Parathyroid adenoma (tissue), 2 donors: ENCODE measurements around the gene RCAN1.

Experiments used
- H2AFZ ChIP-seq: fragments of 300-600 bp; sonication (generic); one replicate; pipeline ENCODE4 v1.7.0; 2017; ENCODE audit warnings: antibody characterized with exemption, mild to moderate bottlenecking
- H3K27ac ChIP-seq: fragments of 300-600 bp; sonication (generic); one replicate; pipeline ENCODE4 v1.7.0; 2017
- H3K27me3 ChIP-seq: fragments of 300-600 bp; sonication (generic); one replicate; pipeline ENCODE4 v1.7.0; 2017; ENCODE audit warnings: low read length; ENCODE audit not compliant: control insufficient read depth, insufficient read depth
- H3K36me3 ChIP-seq: fragments of 300-600 bp; sonication (generic); one replicate; pipeline ENCODE4 v1.7.0; 2017; ENCODE audit warnings: low read length; ENCODE audit not compliant: control insufficient read depth, insufficient read depth
- H3K4me1 ChIP-seq: fragments of 300-600 bp; sonication (generic); one replicate; pipeline ENCODE4 v1.7.0; 2017; ENCODE audit warnings: control low read depth
- H3K4me2 ChIP-seq: fragments of 300-600 bp; sonication (generic); one replicate; pipeline ENCODE4 v1.7.0; 2017; ENCODE audit warnings: low read length
- H3K4me3 ChIP-seq: fragments of 300-600 bp; sonication (generic); one replicate; pipeline ENCODE4 v1.7.0; 2017; ENCODE audit warnings: low read depth, low read length
- H3K79me2 ChIP-seq: fragments of 300-600 bp; sonication (generic); one replicate; pipeline ENCODE4 v1.7.0; 2017; ENCODE audit warnings: control low read depth
- H3K9ac ChIP-seq: fragments of 300-600 bp; sonication (generic); one replicate; pipeline ENCODE4 v1.7.0; 2017; ENCODE audit warnings: mild to moderate bottlenecking
- H3K9me3 ChIP-seq: fragments of 300-600 bp; sonication (generic); one replicate; pipeline ENCODE4 v1.7.0; 2017; ENCODE audit warnings: low read length; ENCODE audit not compliant: control insufficient read depth
- TF ChIP-seq, protein P1 (sequence below): fragments of 300-600 bp; sonication (generic); IDR thresholded peaks from one replicate; pipeline ENCODE4 v1.7.0; 2017; ENCODE audit warnings: antibody characterized with exemption, mild to moderate bottlenecking
- donor health status: primary hyperparathyroidism.

Gene RCAN1

DNA sequence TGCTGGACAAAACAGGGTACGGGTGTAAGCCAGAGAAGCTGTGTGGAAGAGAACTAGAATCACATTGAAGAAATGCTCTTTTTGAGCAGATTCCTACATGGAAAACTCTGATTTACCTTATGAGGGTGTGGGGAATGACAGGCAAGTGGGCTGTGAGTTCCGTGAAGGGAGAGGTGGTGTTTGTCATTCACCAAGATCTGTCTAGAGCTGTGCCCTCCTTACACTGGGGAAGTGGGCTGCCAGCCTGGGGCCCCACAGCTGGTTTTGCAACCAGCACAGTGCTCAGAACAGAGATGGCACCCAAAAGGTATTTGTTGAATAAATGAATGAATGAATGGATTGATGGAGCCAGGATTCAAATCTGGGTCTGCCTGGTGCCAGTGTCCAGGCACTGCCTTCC lies 10.4 kb downstream of the RCAN1 start:
- H3K9ac ChIP-seq, result no peak overlapping the region
- H2AFZ ChIP-seq, result no peak overlapping the region
- peaks cover 7% of the 10 kb centered on the region for H3K79me2 ChIP-seq
- no peak overlapping the region for H3K27ac ChIP-seq
- no peak overlapping the region for H3K4me2 ChIP-seq
- no peaks in the 10 kb centered on the region for H3K27me3 ChIP-seq
- TF ChIP-seq, protein P1, sequence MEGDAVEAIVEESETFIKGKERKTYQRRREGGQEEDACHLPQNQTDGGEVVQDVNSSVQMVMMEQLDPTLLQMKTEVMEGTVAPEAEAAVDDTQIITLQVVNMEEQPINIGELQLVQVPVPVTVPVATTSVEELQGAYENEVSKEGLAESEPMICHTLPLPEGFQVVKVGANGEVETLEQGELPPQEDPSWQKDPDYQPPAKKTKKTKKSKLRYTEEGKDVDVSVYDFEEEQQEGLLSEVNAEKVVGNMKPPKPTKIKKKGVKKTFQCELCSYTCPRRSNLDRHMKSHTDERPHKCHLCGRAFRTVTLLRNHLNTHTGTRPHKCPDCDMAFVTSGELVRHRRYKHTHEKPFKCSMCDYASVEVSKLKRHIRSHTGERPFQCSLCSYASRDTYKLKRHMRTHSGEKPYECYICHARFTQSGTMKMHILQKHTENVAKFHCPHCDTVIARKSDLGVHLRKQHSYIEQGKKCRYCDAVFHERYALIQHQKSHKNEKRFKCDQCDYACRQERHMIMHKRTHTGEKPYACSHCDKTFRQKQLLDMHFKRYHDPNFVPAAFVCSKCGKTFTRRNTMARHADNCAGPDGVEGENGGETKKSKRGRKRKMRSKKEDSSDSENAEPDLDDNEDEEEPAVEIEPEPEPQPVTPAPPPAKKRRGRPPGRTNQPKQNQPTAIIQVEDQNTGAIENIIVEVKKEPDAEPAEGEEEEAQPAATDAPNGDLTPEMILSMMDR, result no peak
- H3K36me3 ChIP-seq, result no peaks in the 10 kb centered on the region
- H3K9me3 ChIP-seq, result no peaks in the 10 kb centered on the region
- no peak overlapping the region for H3K4me3 ChIP-seq
- no peaks in the 10 kb centered on the region for H3K4me1 ChIP-seq

DNA sequence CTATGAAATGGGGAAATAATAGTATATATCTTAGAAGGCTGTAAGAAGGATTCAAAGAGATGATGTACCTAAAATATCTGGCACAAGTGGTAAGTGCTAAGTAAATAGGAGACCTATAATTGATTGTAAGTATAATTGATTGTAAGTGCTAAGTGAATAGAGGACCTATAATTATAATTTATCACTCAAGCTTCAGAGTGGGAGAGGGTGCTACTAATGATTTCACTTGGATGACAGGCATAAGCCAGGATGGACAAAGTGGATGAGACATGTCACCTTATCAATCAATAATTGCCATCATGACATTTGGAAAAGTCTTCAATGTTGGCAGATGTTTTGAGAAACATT lies 11.2 kb downstream of the RCAN1 start:
- H3K36me3 ChIP-seq, result no peaks in the 10 kb centered on the region
- H2AFZ ChIP-seq, result no peak overlapping the region
- H3K27ac ChIP-seq, result no peak overlapping the region
- no peak overlapping the region for H3K4me3 ChIP-seq
- TF ChIP-seq, protein P1, result no peak
- H3K4me1 ChIP-seq, result no peaks in the 10 kb centered on the region
- H3K79me2 ChIP-seq, result peaks cover 7% of the 10 kb centered on the region
- no peaks in the 10 kb centered on the region for H3K9me3 ChIP-seq
- no peak overlapping the region for H3K4me2 ChIP-seq
- no peak overlapping the region for H3K9ac ChIP-seq
- H3K27me3 ChIP-seq, result no peaks in the 10 kb centered on the region

DNA sequence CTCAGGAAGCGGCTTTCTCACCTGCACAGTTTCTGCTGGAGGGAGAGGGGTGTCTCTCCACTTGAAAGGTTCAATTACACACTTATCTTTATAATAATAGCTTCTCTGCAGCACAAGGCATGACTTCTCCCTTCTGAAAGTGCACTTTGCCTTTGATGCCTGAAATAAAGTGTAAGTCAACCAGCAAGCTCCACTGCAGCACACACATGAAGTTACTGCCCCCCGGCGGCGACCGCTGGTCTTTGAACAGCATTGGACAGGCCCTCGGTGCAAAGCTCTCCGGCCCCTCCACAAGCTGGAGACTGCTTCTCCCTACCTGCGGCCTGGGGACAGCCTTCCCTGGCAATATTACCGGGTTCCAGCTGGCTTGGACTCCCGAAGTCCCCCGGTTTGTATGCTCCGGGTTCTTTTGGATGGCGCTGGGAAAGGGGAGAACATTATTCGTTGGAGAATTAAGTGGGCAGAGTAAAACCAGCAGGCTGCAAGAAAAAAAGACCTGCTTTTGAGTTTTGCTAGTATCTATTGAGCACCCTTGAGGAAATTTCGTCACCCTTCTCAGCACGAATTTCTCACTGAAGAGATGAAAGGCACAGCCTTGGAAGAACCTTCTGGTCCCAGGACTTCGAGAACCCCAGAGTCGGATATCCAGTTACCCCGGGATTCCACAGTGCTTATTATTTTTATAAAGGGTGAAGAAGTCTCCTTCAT lies 11.8 kb downstream of the RCAN1 start:
- Histone ChIP-seq H3K4me3 (no peak overlapping the region), H3K9ac (no peak overlapping the region), H3K4me1 (no peaks in the 10 kb centered on the region), H3K79me2 (peaks cover 7% of the 10 kb centered on the region), H3K4me2 (no peak overlapping the region), H3K27me3 (no peaks in the 10 kb centered on the region), H2AFZ (no peak overlapping the region), H3K36me3 (no peaks in the 10 kb centered on the region), H3K9me3 (no peaks in the 10 kb centered on the region), H3K27ac (no peak overlapping the region)
- TF ChIP-seq, protein P1, result peak; percentile 58

DNA sequence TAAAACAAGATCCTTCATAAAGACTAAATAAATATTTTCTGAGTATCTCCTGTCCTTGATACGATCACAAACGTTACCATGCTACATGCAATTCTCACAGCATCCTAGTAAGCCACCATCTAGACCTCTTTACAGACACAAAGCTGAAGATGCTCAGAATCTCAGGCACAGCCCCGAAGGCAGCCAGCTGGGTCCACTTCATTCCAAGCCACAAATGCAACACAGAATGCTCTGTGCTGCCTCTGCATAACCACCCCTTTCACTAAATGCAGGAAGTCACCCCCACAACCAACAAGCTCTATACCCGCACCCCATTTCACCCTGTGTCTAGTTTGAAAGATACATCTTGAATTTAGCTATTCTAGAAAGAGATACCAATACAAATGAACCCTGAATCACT lies 12.9 kb downstream of the RCAN1 start:
- Histone ChIP-seq H3K27me3 (no peaks in the 10 kb centered on the region), H3K9me3 (no peaks in the 10 kb centered on the region), H3K4me3 (no peak overlapping the region), H3K9ac (no peak overlapping the region), H3K4me1 (no peaks in the 10 kb centered on the region), H3K79me2 (peaks cover 7% of the 10 kb centered on the region), H3K27ac (no peak overlapping the region), H2AFZ (no peak overlapping the region), H3K36me3 (no peaks in the 10 kb centered on the region), H3K4me2 (no peak overlapping the region)
- TF ChIP-seq, protein P1, result no peak

DNA sequence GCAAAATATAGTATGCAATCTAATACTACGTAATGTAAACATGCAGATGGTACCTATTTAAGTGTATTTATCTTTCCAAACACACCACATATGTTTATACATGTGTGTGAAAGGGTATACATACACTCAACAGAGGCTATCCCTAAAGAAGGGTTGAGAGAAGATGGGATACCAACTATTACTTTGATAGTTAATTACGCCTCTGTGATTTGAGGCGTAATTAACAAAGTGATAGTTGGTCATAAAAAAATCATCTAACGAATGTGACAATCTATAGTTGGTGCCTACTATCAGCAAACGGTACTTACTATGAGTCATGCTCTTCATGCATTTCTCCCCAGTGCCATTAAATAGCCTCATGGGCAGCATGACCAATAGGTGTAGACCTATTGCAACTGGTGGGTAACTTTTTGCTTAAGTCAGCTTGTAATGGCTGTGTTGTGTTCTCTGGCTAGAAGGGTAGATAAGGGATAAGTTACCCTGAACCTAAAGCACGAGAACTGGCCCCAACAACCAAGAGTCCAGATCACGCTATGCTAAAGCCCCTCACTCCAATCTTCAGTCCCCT lies 15.3 kb downstream of the RCAN1 start:
- no peaks in the 10 kb centered on the region for H3K9me3 ChIP-seq
- no peak overlapping the region for H3K27ac ChIP-seq
- TF ChIP-seq, protein P1, result no peak

More for the DNA sequence above, 15.3 kb downstream of the RCAN1 start:
- H3K4me2 ChIP-seq, result no peak overlapping the region
- no peak overlapping the region for H3K9ac ChIP-seq
- no peaks in the 10 kb centered on the region for H3K27me3 ChIP-seq
- H3K4me1 ChIP-seq, result no peaks in the 10 kb centered on the region
- H2AFZ ChIP-seq, result no peak overlapping the region
- peaks cover 12% of the 10 kb centered on the region for H3K79me2 ChIP-seq
- no peaks in the 10 kb centered on the region for H3K36me3 ChIP-seq
- no peak overlapping the region for H3K4me3 ChIP-seq
